ENCODE results near the gene PDZD8.

The PDZD8 gene

DNA sequence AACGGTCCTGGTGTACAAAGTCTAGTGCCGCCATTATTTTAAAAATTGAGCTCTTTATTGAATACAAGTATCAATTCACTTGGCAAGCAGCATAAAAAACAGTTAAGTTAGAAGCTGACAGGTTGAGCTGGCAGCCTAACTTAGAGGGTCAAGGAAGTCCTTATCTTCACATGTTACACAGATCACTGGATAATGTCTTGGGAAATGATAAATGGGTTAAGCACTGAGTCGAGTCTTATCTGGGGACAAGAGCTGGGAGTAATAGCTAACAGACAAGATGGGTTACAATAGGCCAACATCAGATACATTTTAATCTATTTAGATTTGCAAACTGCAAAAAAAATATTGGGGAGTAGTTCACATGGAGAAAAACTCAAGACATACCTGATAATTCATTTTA, 100.1 kb downstream of the PDZD8 start:
- DNase-seq = no peak

- DNase-seq = no peak
Observed at GRCh38 chr10:117274509-117274908, 100.7 kb downstream of the PDZD8 start.

DNA sequence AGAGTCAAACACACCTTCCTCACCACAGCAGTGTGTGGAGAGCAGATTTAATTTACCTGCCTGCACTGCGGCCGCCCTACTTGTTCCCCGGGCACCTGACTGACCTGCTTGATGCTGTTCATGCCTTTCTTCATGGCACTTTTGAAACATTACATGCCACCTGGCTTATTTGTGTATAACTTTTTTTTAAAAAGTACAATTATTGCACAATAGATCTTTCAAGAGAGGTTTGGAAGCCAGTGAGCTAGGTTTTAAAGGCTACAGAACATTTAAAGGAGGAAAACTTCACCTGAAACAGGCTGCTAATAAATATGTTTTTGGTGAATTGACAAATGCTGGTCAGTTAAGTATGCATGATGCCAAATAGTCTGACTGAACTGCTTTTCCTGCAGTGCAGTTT, 101.3 kb downstream of the PDZD8 start:
- DNase-seq = no peak

DNA sequence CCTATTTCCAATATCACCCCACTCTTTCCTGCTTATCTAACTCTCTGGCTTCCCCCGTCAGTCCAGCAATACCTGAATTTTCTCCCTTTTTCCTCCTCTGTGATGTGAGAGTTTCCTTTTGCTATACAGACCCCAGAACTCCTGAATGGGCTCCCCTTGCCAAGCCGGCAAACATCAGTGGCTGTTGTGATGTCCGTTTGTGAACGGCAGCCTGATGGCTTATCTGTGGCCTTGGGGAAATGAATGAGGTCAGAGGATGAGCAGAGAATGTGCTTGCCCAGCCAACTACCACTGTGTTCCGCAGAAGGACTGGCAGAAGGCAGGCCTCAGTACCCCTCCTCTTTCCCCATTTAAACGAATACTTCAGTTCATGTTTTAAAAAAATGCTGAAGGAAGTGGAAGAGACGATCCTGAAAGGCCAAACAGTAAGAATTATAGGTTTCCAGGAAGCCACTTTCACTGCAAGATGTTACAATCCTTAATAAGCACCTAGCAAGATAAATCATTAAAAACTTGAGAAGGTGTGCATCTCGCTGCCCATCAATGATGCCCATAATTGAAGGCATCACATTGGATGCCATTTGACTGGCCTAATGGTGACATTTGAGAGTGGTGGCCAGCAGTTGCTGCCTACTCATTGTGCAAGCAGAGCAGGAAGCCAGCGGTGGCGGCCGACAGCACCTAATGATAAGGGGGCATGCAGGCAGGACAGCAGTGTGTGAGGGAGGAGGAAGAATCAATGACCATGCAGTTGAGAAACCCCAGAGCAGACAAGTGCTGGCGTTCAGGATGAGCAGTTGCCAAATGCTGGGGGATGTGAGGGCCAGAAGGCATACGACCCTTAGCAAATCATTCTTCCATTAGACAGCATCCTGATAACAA, 102.8 kb downstream of the PDZD8 start:
- no peak for DNase-seq

- no peak for DNase-seq
Observed at GRCh38 chr10:117271427-117271826, 103.8 kb downstream of the PDZD8 start.

GRCh38 chr10:117268907-117269306, 106.3 kb downstream of the PDZD8 start:
- DNase-seq = no peak

GRCh38 chr10:117268258-117268657, 107.0 kb downstream of the PDZD8 start:
- no peak for DNase-seq

- no peak for DNase-seq
Observed at GRCh38 chr10:117266812-117267211, 108.4 kb downstream of the PDZD8 start.

DNA sequence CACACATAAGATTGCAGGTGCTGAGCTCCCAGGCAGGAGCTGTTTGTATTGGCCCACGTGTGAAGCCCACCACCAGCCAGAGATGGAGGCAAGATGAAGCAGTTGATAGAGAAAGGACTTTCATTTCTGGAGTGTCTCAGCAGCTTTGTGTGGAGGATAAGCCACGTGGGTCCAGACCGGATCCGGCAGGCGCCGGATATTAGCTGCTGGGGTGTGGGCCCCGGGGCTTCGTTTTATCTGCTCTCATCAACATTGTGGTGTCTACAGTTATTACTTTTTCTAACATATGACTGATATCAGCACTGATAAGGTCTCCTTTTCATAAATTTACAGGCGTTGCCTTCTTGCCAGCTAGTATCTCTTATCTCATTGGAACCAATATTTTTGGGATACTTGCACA, 108.8 kb downstream of the PDZD8 start:
- no peak for DNase-seq

DNA sequence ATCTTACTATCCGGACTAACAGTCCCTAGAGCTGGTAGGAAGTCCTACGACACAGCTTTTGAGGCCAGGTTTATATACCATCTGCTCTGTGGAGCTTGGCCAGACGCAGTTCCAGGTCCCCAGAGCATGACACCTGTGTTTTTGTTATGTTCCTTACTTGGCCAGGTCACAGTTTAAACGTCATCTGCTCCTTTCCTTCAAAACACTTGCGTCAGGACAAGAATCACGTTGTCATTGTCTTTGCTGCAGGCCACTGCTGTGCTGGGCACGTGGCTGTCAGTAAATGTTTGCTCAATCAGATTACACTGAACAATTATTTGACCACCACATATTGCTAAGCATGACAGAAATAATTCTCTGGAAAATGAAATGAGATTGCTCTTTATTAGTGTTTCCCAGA, 110.5 kb downstream of the PDZD8 start:
- DNase-seq = no peak

DNA sequence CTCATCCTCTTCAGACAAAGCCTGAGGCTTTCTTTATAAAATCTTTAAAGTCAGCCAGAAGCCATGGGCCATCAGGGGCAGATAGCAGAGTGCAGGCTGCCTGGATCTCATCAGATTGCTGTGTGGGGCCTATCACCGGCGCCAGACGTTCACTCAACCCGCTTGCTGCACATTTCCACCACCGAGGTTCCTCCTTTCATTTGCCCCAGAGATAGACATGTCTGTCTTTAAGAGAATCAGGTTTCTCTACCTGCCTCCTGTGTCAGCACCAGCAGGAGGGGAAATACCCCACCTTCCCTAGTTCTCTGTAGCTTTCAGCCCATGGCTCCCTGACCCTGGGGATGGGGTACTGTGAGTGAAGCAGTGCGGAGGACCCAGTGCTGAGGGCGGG, 112.3 kb downstream of the PDZD8 start:
- no peak for DNase-seq

DNA sequence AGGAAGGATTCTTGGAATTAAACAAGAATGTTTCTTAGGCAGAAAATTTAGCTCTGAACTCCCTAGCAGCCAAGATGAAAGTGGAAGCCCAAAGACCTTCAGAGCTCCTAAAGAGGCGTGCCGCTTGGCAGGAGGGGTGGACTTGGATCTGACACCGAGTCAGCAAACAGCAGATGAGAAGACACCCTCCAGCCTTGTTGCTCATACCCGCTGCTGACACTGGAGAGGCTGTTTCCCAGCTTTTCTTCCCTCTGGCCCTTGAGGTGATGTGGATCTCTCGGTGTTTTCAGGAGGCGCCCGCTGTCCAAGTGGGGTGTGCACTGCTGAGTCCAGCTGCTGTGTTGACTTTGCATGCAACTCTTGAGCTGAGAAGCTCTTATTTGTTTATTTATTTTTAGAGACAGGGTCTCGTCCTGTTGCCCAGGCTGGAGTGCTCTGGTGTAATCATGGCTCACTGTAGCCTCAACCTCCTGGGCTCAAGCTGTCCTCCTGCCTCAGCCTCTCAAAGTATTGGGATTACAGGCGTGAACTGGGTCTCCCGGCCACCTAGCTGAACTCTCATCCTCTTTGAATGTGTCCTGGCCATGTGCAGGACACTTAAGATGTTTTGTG, 112.8 kb downstream of the PDZD8 start:
- no peak for DNase-seq

- DNase-seq = no peak
Observed at GRCh38 chr10:117261501-117261900, 113.7 kb downstream of the PDZD8 start.

DNA sequence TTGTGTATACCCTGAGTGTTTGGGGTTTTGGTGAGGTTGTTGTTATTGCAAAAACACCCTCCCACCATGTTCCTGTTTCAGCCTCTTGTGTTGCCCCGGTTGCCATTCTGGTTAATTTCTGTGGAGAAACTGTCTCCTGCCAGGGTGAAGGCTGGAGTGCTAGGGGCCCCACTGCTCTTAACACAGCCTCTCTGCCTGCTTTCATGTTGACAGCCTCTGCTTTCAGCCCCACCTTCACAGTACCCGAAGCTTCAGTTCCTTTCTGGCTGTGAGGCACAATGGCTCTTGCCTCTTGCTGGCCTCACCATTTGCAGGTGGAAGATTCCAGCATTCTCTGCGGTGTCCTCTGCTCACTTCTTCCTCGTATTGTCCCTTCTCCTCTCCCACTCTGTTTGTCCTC, 115.2 kb downstream of the PDZD8 start:
- DNase-seq = no peak

- DNase-seq = no peak
Observed at GRCh38 chr10:117259279-117259678, 116.0 kb downstream of the PDZD8 start.

GRCh38 chr10:117257721-117258120, 117.5 kb downstream of the PDZD8 start:
- no peak for DNase-seq

DNA sequence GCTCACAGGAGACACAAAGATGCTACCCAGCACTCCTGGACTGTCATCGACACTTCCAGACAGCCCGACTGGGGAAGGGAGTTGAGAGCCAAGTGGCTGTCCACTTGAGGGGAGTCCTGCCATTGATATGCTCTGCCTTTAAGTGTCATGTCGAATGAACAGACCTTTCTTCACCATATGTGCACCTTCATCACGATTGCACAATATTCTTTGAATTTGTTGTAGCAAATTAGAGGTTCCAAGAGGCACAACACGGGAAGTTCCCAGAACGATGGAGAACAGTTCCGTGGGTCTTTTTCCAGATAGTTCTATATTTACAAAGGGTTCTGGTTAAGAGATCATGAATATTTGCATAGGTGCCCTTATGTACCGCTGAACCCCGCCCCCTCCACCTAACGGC, 118.3 kb downstream of the PDZD8 start:
- DNase-seq = no peak

- no peak for DNase-seq
Observed at GRCh38 chr10:117255835-117256460, 119.3 kb downstream of the PDZD8 start.

GRCh38 chr10:117254774-117255735, 120.2 kb downstream of the PDZD8 start:
- DNase-seq = no peak

DNA sequence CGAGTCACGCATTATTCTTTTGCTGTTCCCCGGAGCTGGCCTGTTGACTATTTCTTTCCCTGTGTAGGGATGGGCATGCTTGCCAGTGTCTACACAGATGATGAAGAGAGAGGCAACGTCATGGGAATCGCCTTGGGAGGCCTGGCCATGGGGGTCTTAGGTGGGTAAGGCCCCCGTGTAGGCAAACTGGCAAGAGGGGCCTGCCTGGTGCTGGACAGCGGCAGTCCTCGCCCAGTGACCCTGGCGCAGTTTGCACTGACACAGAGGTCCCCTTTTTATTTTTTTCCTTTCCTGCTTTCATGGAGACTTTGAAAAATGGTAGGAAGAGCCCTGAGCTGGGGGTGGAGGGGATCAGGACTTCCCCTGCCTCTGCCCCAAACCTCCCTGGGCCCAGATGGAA, 120.9 kb downstream of the PDZD8 start:
- DNase-seq = no peak

DNA sequence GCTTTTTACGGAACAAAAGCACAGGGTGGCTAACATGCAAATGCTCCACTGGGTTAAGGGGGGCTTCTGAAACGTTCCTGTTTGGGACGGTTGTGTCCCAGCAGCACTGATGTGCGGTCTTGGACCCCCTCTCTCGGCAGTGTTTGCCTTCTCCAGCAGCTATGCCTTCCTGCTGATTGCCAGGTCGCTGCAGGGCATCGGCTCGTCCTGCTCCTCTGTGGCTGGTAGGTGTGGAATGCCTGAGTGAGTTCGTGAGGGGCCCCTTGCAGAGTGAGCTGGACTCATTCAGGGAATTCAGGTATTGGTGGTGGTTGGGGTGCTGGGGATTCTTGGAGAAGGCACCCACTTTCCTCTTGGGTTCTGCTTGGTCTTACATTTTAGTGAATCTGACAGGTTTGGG, 121.3 kb downstream of the PDZD8 start:
- no peak for DNase-seq

GRCh38 chr10:117250411-117250810, 124.8 kb downstream of the PDZD8 start:
- DNase-seq = no peak
